GM06990 (cell line): ENCODE data around the gene BAHCC1.

Source experiments
- DNase-seq: peaks from one replicate; pipeline ENCODE4 v3.0.0-alpha.2; 2011; ENCODE audit not compliant: insufficient read length; ENCODE audit errors: extremely low read depth
- H3K27me3 ChIP-seq: replicated peaks from 2 replicates; pipeline ENCODE4 v1.6.0; 2011; ENCODE audit warnings: low read length; ENCODE audit not compliant: control insufficient read depth, insufficient read depth
- H3K36me3 ChIP-seq: 2 replicates; pipeline ENCODE4 v1.5.1; 2011; ENCODE audit warnings: low read length; ENCODE audit not compliant: control insufficient read depth, insufficient read depth
- H3K4me3 ChIP-seq: replicated peaks from 2 replicates; pipeline ENCODE4 v1.5.1; 2011; ENCODE audit warnings: low read depth, mild to moderate bottlenecking, control low read depth, low read length
- TF ChIP-seq, protein P1 (sequence below): IDR thresholded peaks from 2 replicates; pipeline ENCODE4 v1.5.1; 2011; ENCODE audit warnings: low read length, control low read depth, mild to moderate bottlenecking, inconsistent platforms; ENCODE audit not compliant: insufficient read depth, poor library complexity, severe bottlenecking

The BAHCC1 gene

DNA sequence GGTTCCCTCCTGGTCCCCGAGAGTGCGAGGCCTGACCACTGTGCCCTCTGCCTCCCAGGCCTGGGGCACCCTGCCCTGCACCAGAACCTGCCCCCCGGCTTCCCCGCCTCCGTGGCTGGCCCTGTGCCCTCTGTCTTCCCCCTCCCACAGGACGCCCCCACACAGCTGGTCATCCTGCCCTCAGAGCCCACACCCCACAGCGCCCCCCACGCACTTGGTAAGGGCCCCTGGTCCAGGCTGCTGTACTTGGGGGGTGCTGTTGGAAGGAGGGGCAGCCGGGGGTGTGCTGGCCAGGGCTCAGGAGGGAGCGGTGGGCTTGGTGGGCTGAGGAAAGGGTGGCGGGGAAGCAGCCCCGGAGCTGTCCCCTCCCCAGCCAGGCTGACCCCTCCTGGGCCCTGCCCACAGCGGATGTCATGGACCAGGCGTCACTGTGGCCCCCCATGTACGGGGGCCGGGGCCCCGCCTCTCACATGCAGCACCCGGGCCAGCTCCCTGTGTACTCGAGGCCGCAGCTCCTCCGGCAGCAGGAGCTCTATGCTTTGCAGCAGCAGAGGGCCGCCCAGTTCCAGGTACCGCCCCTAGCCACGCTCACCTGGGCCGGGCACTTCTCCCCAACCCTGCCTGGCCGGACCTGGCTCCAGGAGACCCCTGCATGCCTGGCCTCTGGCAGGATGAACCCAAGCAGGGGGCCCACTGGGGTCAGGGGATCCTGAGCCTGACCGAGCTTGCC is 49.5 kb downstream of the BAHCC1 start:
- no peak overlapping the region for H3K4me3 ChIP-seq
- no peaks in the 10 kb centered on the region for H3K36me3 ChIP-seq
- TF ChIP-seq, protein P1, sequence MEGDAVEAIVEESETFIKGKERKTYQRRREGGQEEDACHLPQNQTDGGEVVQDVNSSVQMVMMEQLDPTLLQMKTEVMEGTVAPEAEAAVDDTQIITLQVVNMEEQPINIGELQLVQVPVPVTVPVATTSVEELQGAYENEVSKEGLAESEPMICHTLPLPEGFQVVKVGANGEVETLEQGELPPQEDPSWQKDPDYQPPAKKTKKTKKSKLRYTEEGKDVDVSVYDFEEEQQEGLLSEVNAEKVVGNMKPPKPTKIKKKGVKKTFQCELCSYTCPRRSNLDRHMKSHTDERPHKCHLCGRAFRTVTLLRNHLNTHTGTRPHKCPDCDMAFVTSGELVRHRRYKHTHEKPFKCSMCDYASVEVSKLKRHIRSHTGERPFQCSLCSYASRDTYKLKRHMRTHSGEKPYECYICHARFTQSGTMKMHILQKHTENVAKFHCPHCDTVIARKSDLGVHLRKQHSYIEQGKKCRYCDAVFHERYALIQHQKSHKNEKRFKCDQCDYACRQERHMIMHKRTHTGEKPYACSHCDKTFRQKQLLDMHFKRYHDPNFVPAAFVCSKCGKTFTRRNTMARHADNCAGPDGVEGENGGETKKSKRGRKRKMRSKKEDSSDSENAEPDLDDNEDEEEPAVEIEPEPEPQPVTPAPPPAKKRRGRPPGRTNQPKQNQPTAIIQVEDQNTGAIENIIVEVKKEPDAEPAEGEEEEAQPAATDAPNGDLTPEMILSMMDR = no peak
- H3K27me3 ChIP-seq = no peaks in the 10 kb centered on the region; the same call in 1 of the 2 replicates
- no peak for DNase-seq

DNA sequence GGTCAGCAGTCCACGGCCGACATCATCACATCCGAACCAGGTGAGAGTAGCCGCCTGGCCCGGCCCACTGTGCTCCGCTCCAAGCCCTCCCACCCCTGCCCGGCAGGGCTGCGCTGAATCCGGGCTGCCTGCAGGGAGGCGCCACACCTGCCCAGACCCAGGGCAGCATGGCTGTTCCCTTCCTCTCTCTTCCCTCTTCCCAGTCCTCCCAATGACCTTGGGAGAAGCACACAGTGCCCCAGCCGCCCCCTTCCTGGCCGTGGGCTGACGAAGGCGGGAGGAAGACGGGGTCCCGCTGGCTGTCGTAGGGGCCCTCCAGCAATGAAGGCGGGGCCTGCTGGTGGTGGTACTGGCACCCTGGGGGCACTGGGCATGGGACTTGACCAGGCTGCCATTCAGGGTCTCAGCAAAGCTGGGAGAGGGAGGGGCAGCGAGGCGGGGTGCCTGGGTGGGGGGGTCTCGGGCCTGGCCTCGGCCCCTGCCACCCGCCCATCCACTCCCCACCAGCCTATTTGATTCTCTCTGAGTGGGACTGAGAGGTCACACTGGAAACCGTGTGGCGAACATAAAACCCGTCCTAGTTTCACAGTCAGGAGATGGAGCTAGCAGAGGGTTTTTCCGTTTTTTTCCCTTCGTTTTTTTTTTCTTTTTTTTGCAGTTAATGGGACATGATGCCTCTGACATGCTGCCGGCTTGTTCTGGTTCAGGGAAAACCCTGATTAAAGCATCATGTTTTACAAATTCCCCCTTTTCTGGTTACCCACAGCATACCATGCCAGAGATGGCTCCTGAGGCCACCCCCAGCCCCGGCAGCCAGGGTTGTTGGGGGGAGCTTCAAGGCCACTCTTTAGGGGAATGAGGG is 50.6 kb downstream of the BAHCC1 start:
- peaks cover 1% of the 10 kb centered on the region; the same call in 1 of the 2 replicates for H3K27me3 ChIP-seq
- no peak for DNase-seq
- TF ChIP-seq, protein P1 = peak; percentile 10
- H3K36me3 ChIP-seq = no peaks in the 10 kb centered on the region
- no peak overlapping the region for H3K4me3 ChIP-seq

DNA sequence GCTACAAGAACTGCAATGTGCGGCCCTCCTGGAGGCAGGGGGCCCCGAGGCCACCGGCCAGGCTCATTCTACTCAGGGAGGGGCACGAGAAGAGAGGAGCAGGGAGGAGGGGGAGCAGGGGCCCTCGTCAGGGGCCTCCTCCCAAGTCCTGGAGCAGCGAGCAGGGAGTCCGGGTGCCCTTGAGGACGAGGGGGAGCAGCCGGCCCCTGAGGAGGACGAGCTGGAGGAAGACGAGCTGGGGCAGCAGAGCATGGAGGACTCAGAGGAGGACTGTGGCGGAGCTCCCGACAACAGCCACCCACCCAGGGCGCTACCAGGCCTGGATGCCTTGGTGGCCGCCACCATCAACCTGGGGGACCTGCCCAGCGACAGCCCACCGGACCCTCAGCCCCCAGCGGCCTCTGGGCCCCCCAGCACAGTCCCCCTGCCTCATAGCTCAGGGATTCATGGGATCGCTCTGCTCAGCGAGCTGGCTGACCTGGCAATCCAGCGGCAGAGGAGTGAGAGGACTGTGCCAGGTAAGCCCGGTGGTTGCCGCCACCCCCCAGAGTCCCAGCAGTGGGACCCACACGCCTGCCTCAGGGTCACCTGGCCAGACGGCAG is 52.2 kb downstream of the BAHCC1 start:
- Histone ChIP-seq H3K4me3 (no peak overlapping the region), H3K27me3 (peaks cover 1% of the 10 kb centered on the region; the same call in 1 of the 2 replicates), H3K36me3 (no peaks in the 10 kb centered on the region)
- DNase-seq = no peak
- TF ChIP-seq, protein P1 = no peak

DNA sequence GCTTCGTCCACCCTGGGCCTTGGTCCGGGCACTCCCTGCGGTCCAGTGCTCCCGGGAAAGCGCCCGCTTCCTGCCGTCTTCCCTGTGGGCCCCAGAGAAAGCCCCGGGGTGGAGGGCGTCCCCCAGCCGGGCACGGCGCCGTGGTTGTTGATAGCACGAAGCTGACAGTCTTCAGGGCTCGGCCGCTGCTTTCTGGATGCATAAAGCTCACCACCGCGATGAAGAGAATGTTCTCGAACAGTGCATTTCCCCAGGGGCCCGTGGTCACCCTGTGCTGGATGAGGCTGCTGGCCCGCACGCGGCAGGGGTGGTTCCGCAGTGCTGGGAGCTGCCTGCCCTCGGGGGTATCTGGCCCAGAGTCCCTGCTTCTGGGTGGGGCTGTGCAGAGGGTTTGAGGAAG is 53.2 kb downstream of the BAHCC1 start:
- no peak for DNase-seq
- TF ChIP-seq, protein P1 = no peak
- H3K36me3 ChIP-seq = no peaks in the 10 kb centered on the region
- no peak overlapping the region for H3K4me3 ChIP-seq
- peaks cover 1% of the 10 kb centered on the region; the same call in 1 of the 2 replicates for H3K27me3 ChIP-seq

DNA sequence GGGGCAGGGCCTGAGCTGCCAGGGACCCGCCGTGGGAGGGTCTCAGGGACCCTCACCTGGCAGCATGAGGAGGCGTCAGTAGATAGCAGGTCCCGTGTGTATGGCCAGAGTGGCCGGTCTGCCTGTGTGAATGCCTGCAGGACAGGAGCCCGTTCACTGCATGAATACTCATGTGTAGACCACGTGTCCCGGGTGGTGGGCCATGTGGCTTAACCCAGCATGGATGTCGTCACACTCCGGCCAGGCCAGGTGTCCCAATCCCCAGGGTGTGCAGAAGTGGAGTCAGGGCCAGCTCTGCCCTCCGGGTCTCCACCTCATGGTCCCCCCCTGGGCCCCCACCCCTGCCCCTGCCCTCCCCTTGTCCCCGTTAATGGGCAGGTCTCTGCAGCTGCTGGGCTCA is 53.7 kb downstream of the BAHCC1 start:
- no peak for DNase-seq
- Histone ChIP-seq H3K27me3 (peaks cover 1% of the 10 kb centered on the region; the same call in 1 of the 2 replicates), H3K4me3 (no peak overlapping the region), H3K36me3 (no peaks in the 10 kb centered on the region)
- TF ChIP-seq, protein P1 = no peak
